Left kidney (tissue), 8 donors: ENCODE data around the gene SELPLG. TPM values are rescaled to one million over a fixed set of nuclear protein-coding genes. Genes with fewer than 3 reads are reported as not detected.
A peak's percentile ranks its signal among the peaks of the same experiment; 100 is the strongest.
"Not testable (repeated sequence)": the region's sequence is repeated elsewhere in the genome, so short reads cannot be mapped to it uniquely, and the experiment has no call there.

Experiments
- DNase-seq: peaks from one replicate; pipeline ENCODE4 v3.0.0-alpha.2; 2013
- long read RNA-seq, 8 donors: transcript quantifications; one replicate each; lab custom pipeline, GENCODE V29; 2026
- polyA plus RNA-seq: library from polyadenylated mRNA; unstranded; fragments of 120-200 nt; gene quantifications from one replicate; pipeline ENCODE4 v1.2.1, GENCODE V29; 2013; ENCODE audit not compliant: insufficient read length

SELPLG gene, protein sequence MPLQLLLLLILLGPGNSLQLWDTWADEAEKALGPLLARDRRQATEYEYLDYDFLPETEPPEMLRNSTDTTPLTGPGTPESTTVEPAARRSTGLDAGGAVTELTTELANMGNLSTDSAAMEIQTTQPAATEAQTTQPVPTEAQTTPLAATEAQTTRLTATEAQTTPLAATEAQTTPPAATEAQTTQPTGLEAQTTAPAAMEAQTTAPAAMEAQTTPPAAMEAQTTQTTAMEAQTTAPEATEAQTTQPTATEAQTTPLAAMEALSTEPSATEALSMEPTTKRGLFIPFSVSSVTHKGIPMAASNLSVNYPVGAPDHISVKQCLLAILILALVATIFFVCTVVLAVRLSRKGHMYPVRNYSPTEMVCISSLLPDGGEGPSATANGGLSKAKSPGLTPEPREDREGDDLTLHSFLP
- 1.3 TPM for polyA plus RNA-seq
- long read RNA-seq, donor 1, partial matches to known transcripts = 0 of 1 reads
- long read RNA-seq, donor 1, other reads (novel, unspliced or antisense) = 0 of 1 reads
- long read RNA-seq, donor 2, partial matches to known transcripts = 0 of 2 reads
- long read RNA-seq, donor 2, other reads (novel, unspliced or antisense) = 0 of 2 reads
- long read RNA-seq, donor 3 = 0 reads
- long read RNA-seq, donor 4 = 0 reads
- long read RNA-seq, donor 5, partial matches to known transcripts = 0 of 2 reads
- long read RNA-seq, donor 5, other reads (novel, unspliced or antisense) = 0 of 2 reads
- long read RNA-seq, donor 6, partial matches to known transcripts = 0 of 1 reads
- long read RNA-seq, donor 6, other reads (novel, unspliced or antisense) = 0 of 1 reads
- long read RNA-seq, donor 7 = 0 reads
- long read RNA-seq, donor 8 = 0 reads

DNA sequence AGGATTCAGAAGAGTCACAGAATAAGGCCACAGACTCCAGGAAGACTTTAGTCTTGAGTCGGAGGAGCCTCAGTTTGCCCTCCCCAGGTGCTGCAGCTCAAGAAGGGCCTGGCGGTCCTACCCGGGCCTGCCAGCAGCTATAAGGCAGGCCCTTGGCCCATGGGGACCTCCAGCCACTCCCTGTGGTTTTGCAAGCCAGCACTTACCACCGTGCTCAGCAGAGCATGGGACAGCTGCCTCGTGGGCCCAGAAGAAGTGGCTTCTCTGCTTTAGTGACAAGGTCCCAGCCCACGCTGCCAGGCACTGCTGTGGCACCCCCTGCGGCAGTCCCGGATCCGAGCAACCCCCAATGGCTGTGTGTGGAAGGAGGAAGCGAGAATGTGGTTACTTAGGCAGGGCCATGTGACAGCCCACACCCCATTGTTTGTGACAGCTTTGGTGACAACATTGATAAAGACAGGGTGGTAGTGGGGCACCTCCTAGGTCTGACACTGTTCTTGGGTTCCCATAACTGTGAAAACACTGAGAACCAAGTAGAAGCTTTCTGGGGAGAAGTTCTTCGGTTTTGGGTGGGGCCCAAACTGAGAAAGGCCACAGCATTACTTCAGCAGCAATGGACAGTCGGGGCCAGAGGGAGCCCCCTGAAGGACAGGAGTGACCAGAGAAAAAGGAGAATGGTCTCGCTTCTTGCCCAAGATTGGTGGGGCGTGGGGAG lies at the start of gene SELPLG:
Gene SELPLG (minus strand): TSS at position 361 of the 715 bp plus-strand sequence. CDS start 9,587 bp downstream, outside the sequence.
- no peak for DNase-seq

DNA sequence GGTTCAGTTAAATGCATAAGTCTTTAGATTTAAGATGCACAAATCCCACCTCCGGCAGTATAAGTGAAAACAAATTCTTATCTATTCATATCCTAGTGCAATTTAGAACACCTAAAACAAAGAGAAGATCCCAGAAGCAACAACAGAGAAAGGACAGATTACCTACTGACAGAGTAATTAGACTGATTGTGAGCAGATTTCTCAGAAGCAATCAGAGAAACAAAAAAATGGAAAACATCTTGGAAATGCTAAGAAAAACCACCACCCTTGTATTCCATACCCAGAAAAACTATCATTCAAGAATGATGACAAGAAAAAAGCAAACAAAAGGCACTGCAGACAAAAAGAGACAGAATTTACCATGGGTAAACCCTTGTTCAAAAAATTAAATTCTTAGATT lies 47.6 kb upstream of the SELPLG start:
- DNase-seq = no peak

DNA sequence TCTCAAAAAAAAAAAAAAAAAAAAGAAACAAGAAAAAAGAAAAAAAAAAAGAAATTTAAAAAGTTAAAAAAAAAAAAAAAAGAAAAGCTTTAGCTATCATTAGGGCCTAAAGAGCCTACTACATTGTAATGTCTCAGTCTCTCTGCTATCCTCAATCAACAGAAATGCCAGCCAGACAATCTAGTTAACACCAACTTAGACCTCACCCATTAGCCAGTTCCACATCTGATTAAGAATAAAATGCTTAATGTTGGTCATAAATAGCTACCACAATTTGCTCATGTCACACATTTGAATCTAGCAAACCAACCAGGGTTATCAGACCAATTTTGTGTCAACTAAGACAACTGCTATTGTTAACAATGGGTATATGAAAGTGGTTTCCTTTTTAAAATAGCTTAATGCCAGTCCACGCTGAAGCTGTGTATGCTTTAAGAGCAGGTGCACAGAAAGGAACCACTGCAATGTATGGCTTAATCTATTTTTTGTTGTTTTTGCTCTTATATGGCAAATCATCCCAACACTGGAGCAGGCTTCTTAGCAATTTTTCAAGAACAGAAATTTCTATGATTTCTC lies 45.5 kb upstream of the SELPLG start:
- no peak for DNase-seq

DNA sequence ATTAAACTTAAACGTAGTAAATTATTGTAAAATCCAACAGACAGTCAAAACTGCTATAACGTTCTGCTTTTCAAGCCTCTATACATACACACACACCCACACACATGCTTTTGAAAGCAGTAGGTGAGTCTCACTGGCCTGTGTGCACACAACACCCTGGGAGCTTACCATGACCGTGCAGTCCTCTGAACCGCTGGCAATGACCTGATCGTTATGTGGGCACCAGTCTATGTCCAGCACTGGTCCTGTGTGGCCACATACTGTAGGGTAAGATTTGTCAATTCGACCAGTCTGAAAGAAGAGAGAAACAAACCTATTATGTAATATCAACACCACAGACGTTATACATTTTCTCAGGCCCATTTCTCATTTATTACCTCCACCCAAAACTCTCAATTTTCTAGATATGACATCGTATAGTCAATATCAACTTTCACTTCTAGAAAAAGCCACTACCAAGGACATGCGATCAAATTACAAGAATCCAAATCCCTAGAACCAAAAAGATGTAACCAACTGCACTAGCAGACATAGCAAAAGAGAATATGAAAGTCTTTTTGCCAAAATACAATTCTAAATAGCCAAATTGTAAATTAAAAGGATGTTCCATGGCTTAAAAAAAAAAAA lies 44.5 kb upstream of the SELPLG start:
- DNase-seq = no peak

DNA sequence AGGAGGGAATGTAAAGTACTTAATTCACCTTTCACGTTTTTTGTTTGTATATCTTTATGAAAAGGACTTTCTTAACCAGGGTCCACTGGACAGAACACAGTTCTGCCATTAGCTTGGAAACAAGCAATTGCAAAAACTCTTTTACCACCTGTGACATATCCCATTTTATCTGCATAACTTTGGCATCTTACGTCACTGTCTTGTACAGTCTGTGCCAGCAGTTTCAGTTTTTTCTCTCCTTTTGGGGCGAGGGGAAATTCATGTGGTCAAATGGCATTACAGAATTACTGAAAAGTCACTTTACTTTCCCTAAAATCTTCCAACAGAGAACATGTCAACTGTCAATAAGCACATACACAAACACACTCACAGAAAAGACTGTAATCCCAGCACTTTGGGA lies 43.7 kb upstream of the SELPLG start:
- no peak for DNase-seq

DNA sequence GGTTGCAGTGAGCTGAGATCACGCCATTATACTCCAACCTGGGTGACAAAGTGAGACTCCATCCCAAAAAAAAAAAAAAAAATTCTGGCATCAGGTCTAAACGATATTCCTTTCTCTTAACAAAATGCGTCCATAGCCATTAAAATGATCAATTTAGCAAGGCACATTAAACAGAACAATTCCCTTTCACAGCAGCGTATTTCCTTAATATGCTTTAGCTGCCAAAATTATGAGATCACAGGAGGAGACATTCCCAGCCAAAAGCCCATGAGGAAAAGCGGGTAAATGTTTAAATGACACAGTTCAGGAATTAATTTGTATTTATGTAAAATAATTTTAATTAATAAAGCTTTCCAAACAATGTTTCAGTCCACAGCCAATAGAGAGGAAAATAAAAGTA lies 43.0 kb upstream of the SELPLG start:
- DNase-seq = no peak

DNA sequence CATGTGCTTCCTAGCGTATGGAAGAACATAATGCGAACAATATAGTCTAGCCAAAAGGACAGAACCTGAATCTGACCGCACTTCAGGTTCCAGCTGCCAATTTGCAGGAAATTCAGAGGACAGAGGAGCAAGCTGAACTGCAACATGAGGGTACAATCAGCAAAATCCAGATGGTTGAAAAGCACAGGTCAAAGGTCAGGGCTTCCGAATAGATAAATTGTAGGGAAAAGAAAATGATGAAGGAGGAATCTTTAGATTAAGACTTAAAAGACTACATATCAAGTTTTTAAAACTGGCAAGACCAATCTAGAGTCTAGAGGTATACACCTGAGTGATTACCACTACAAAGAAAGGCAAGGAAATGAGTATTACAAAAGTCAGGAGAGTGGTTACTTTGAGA lies 42.1 kb upstream of the SELPLG start:
- no peak for DNase-seq

DNA sequence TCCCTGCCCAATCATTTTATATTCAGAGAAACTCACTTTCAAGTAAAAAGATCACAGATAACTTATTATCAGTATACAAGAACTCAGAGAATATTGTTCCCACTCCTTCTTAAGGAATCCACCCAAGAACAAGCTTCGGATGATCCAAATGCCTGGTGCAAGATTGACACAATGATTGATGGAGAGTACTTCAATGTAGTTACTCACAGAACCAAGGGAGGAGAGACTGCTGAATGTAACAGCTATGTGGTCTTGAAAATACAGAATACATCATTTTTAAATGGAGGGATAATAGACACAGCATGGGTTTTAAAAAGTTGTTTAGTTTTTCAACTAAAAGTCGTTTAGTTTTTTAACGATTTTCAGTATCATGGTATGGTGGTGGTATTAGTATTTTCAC lies 38.4 kb upstream of the SELPLG start:
- no peak for DNase-seq

DNA sequence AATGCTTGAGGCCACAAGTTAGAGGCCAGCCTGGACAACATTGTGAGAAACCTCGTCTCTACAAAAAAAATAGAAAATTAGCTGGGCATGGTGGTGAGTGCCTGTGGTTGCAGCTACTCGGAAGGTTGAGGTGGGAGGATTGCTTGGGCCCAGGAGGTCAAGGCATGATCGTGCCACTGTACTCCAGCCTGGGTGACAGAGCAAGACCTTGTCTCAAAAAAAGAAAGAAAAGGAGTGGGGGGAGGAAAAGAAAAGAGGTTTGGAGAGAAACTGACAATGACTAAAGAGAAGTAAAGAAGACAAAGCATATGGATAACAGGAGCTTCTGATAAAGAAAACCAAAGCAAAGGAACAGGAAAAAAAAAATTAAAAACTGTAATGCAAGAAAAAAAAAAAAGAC lies 37.4 kb upstream of the SELPLG start:
- no peak for DNase-seq

DNA sequence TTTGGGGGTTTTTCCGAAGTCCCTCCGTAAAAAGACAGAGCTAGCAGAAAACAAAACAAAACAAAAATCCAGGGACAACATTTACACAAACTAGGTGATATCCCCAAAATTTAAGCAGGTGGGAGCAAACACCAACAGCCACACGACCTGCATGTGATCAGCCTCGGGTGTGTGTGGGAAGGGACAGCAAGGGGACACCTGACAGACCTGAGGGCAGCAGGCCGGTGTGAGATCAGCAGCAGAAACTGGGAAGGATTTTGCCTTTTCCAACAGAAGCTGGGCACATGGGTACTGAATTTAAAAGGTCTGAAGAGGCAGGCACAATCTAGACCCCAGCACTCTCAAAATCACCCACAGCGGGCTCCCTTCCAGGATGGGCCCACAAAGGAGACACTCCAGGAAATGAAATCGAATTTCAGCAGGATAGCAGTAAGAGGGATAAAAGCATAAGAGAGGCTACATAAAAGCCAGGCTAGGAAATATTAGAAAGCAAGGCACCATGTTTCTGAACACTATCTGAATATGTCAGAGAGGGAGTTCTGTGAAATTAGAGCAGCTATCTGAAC lies 36.5 kb upstream of the SELPLG start:
- no peak for DNase-seq

DNA sequence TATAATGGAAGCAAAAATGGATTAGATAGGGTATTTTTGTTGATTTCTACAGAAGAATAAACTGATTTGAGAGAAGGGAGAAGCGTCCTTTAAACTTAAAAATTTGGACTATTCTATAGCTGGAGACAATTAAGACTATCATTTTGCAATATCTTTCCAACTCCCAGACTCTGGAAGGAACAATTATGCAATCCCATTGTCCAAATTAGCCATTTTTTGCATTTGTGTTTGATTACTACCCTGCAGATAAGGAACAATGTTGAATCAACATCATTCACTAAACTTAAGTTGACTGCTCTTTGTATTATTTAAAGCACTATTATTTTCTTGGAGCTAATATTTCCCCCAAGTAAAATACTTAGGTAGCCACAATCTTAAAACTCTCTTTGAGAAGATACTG lies 34.8 kb upstream of the SELPLG start:
- no peak for DNase-seq

DNA sequence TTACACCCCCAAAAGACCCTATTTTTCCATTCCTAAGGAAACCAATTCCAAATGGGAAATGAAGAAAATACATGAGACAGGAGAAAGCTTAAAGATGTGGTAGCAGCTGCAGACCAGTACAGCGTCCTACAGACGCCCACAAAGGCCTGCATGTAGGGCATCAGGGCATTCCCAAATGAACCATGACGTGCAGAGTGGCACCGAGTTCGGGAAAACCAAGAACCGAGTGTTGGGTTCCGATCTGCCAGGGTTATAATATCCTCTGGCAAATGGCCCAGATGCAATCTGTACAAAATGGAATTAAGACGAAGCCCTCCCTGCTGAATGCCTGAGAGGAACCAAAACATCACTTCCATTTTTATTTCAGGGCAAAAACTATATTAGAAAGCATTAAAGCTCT lies 34.4 kb upstream of the SELPLG start:
- no peak for DNase-seq

DNA sequence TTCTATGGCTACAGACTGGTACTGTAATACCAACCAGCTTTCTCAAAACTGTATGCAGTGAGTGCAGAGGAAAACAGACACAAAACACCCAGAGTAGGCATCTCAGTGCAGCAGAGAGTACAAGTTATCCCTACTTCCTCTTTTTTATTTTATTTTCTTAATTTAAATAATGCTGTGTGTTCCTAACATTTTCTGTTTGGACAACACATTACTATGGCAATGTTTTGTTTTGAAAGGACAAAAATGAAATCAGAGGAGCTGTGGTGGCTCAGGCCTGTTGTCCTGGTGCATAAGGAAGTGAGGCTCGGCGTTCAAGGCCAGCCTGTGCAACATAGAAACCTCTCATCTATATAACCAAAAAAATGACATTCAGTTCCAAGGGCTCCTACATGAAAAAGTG lies 33.7 kb upstream of the SELPLG start:
- no peak for DNase-seq

DNA sequence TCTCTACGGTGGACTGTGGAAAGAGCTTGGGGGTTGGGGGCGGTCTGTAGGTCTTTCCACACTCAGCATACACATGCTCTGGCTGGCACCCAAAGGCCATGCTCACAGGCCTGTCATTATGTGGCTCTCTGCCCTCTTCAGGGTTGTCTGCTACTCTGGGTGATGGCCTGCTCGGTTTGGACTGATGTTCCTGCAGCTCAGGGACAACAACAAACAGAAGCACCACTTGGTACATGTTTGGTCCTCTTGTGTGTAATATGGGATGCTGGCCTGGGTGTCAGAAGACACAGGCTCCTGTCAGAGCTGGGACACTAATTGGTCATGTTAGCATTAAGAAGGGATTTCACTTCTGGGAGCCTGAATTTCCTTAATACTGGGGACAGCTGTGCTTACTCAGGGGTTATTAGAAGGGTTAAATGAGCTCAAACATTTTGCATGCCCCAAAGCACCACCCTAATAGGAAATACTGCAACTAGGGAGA lies 32.7 kb upstream of the SELPLG start:
- DNase-seq = no peak

DNA sequence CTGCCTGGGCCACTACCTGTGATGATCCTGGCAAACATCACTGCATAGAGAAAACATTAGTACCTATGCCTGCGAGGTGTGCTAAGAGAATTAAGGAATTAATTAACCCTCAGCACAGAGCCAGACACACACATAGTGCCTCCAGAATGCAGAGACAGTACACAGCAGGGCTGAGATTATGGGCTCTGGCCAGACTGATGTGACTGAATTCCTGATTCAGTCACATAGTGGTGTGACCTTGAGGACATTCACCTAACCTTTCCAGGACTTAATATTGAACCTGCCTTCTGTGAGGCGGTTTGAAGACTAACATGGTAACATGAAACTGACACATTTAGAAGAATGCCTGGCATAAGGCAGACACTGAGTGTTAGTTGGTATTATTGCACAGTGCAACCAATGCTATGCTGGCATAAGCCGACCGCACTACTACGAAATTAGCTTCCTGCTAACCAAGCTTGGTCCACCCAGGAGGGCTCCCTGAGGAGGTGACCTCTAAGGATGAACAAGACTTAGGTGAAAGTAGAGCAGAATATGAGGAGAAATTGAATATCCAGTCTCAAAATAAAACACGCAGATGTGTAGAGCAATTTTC lies 32.0 kb upstream of the SELPLG start:
- DNase-seq = no peak

DNA sequence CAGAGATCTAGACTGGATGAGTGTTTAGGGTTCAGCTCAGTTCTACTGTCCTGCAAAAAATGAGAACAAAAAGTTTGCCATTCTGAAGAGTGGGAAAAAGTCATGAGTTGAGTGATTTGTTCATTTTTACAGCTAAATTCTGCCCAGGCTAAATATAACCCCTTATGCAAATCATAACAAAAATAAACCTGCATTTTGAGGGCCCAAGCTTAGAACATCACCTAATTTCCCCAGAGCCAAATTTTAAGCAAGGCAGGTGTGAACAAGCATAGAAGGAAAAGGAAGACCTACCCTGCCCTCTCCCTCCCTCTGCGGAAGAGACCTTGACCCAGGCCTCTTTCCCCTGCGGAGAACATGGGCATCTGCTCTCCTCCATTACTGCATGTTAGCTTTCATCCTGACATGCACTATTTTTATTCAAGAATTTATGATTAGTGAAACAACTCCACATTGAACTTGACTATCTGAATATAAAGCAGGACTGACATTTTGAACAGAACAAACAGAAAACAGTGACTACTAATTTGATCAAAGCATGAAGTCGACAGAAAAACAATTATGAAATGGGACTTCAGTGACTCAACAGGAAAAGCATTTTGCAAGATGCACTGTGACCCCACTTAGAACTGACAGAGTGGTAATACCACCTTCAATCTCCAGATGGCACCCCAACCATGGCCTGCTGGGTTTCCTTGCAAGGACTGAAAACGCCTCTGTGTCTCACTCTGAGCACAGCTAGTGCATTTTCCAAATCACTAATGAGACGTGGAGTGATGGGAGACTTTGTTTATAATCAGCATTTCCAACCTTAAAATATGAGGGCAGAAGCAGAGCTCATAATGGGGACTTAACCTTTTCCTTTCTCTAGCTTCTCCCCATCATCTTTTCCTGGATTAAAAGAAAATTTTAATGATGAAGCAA lies 30.9 kb upstream of the SELPLG start:
- peak; percentile 86 for DNase-seq

DNA sequence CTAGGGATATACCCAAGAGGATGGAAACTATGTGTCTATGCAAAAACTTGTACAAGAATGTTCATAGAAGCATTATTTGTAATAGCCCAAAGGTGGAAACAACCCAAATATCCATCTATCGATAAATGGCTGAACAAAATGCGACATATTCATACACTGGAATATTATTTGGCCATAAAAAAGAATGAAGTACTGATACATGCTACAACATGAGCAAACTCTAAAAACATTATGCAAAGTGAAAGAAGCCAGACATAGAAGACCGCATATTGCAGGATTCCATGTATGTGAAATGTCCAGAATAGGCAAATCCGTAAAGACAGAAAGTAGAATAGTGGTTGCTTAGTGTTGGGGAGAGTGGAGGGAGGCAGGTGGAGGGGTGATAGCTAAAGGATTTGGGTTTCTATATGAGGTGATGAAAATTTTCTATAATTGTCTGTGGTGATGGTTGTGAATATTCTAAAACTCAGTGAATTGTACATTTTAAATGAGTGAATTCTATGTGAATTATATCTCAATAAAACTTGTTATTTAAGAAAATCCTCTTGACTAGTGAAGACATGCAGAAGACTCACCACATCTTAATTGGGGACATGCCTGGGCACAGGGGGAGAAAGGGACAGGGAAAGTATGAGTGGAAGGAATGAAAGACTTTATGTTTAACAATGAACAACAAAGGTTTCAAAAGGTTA lies 29.8 kb upstream of the SELPLG start:
- no peak for DNase-seq

DNA sequence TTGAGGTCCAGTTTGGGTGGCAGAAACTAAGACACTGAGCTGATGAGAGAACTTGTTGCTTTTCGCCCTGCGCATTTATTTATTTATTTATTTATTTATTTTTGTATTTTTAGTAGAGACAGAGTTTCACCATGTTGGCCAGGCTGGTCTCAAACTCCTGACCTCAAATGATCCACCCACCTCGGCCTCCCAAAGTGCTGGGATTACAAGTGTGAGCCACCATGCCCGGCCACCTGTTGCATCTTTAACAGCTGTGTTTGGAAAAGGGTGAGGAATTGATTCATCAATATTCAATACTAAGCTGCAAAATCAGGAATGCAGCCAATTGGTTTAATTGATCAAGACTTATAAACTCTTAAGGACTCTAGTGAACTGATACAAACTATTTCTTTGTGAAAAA lies 24.4 kb upstream of the SELPLG start:
- DNase-seq = not testable (repeated sequence)

DNA sequence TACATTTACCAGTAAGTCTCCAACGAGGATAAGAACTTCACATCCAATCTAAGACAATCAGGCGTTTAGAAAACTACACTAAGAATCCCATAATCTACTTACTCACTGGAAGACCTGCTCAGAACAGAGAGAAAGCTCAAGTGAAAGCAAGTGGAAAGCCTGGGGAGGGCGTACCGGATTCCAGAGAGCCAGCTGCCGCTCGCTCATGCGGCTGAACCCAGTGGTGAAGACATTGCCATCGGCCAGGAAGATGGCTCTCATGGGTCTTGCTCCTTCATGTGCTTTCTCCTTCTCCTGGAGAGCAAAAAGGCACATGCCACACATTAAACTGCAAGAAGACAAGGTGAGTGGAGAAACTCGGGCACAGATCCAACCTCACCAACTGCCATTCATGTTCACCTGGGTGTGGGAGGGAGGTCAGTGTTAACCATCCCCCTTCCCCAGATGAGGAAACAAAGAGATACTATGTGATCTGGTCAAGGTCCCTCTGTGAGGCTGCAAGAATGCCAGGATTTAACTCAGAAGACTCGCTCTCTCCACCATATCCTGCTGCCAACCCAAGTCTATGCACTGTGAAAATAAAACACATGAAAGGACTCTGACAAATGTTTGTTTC lies 23.5 kb upstream of the SELPLG start:
- DNase-seq = no peak
